ENCODE results near the gene FSTL5. TPM values are rescaled to one million over a fixed set of nuclear protein-coding genes. Genes with fewer than 3 reads are reported as not detected.

The FSTL5 gene
- total and polyA plus RNA-seq, 2 of the 13 experiments (the other 11 are each of a cell fraction or from before 2014, with no cell fraction given): 0.03 to 0.07 TPM

- in situ Hi-C loops (cut with HindIII; ENCODE audit: extremely low pct_ligation_motif_present, low pct_unique_long_range_greater_than_20kb) (no loop called here), intact Hi-C loops (cut with micrococcal nuclease; ENCODE audit: unreplicated experiment) (no loop called here)
- no peak for FAIRE-seq
- no peak overlapping the region for H3K4me2 ChIP-seq (ENCODE audit: low read depth, low read length)
- H3K4me1 ChIP-seq (ENCODE audit: insufficient read depth, low read length): no peaks in the 10 kb centered on the region
- POLR2A ChIA-PET: no interaction called here
- no peak for DNase-seq (ENCODE audit: low spot score)
- H2AFZ ChIP-seq (ENCODE audit: low read length): no peak overlapping the region
- H3K4me3 ChIP-seq (replicated peaks in 1 of 3; ENCODE audit: insufficient read depth in 1 of 3, low read depth in 2 of 3, low read length in 3 of 3): no peak overlapping the region
- H3K9ac ChIP-seq (ENCODE audit: insufficient read depth, low read depth, low read length): no peak overlapping the region
- CTCF ChIA-PET (ENCODE audit: low intra/inter-chr PET ratio, low total read pairs): no interaction called here
- TF ChIP-seq ELF1 (CRISPR knock-in tag; IDR thresholded peaks at IDR 0.05): no peak
- no peak for TF ChIP-seq FOSL1 (CRISPR knock-in tag; IDR thresholded peaks at IDR 0.05; ENCODE audit: borderline replicate concordance)
- TF ChIP-seq HINFP (CRISPR knock-in tag; IDR thresholded peaks at IDR 0.05; ENCODE audit: low read depth): no peak
- no peak for TF ChIP-seq BORCS8-MEF2B (CRISPR knock-in tag; IDR thresholded peaks at IDR 0.05)
- TF ChIP-seq MNT (IDR thresholded peaks at IDR 0.05): no peak
- TF ChIP-seq, protein P1, sequence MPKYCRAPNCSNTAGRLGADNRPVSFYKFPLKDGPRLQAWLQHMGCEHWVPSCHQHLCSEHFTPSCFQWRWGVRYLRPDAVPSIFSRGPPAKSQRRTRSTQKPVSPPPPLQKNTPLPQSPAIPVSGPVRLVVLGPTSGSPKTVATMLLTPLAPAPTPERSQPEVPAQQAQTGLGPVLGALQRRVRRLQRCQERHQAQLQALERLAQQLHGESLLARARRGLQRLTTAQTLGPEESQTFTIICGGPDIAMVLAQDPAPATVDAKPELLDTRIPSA (CRISPR knock-in tag; IDR thresholded peaks at IDR 0.05; ENCODE audit: borderline replicate concordance): no peak
- no peak for TF ChIP-seq ZZZ3 (CRISPR knock-in tag; IDR thresholded peaks at IDR 0.05; ENCODE audit: borderline replicate concordance)
- no peak for TF ChIP-seq KDM1A (CRISPR knock-in tag; IDR thresholded peaks at IDR 0.05)
- no peak for TF ChIP-seq ZNF343 (CRISPR knock-in tag; IDR thresholded peaks at IDR 0.05)
- TF ChIP-seq RARA (CRISPR knock-in tag; IDR thresholded peaks at IDR 0.05): no peak
- TF ChIP-seq E2F1 (CRISPR knock-in tag; IDR thresholded peaks at IDR 0.05): no peak
- TF ChIP-seq, protein P2, sequence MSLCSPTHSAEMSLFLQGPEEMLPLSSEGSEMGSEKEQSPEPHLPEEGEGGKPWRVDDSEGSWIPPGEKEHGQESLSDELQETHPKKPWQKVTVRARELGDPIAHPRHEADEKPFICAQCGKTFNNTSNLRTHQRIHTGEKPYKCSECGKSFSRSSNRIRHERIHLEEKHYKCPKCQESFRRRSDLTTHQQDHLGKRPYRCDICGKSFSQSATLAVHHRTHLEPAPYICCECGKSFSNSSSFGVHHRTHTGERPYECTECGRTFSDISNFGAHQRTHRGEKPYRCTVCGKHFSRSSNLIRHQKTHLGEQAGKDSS (CRISPR knock-in tag; IDR thresholded peaks at IDR 0.05; ENCODE audit: borderline replicate concordance, low read depth): no peak
- no peaks in the 10 kb centered on the region for H4K20me1 ChIP-seq (ENCODE audit: insufficient read depth, low read length)
- no peaks in the 10 kb centered on the region for H3K9me3 ChIP-seq (ENCODE audit: low read length)
- WGBS (ENCODE audit: low lambda C conversion rate): 11% methylated on average over 9 of the region's 9 CpGs
- H3K27ac ChIP-seq (ENCODE audit: extremely low read length, insufficient read depth, low read length): no peak overlapping the region
- ATAC-seq: no peak
- no peaks in the 10 kb centered on the region; a peak in 1 of 5 replicates for H3K27me3 ChIP-seq (ENCODE audit: control insufficient read depth in 1 of 2, insufficient read depth in 2 of 2, low read length in 2 of 2)
- BruUV-seq (replicated peaks): no TSS peak
- H3K36me3 ChIP-seq (replicated peaks in 1 of 2; ENCODE audit: control insufficient read depth in 1 of 2, insufficient read depth in 2 of 2, low read length in 2 of 2): no peaks in the 10 kb centered on the region
- no peaks in the 10 kb centered on the region for H3K79me2 ChIP-seq (ENCODE audit: insufficient read depth, low read length)
Measured at GRCh38 chr4:161404346-161405110, 759.3 kb downstream of the FSTL5 start.
